ENCODE measurements around the gene RPS6KA2.

Gene RPS6KA2

GRCh38 chr6:166627033-166627874 is at the start of gene RPS6KA2:
Gene RPS6KA2, minus strand, starts transcription at chr6:166627251. Its CDS starts 232 bp downstream, at chr6:166627019.
- peak; percentile 99 for DNase-seq (ENCODE audit: low read depth in 2 of 2)

DNA sequence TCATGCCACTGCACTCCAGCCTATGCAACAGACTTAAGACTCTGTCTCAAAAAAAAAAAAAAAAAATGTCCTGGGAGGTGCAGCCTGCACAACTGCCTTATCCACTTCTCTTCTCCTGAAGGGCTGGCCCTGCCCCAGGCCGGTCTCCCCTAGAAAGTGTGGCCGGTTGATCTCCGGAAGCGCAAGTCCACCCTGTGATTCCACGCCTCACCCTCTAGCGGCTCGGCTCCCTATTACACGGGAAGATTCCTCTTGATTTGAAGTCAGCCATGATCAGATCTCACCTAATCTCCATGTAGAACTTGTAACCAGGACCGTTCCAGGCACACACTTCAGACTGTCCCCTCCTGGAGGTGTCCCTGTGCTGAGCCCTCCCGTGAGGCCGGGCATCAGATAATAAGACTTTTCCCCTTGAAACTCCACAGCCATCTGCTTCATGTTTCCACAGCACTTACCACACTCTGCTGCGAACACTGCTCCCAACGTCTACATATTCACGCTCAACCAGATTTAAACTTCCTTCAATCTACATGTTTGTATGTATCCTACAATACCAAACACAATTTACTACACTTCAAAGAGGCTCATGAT is 49.3 kb upstream of the RPS6KA2 start:
- no peak for DNase-seq (ENCODE audit: low read depth in 2 of 2)

DNA sequence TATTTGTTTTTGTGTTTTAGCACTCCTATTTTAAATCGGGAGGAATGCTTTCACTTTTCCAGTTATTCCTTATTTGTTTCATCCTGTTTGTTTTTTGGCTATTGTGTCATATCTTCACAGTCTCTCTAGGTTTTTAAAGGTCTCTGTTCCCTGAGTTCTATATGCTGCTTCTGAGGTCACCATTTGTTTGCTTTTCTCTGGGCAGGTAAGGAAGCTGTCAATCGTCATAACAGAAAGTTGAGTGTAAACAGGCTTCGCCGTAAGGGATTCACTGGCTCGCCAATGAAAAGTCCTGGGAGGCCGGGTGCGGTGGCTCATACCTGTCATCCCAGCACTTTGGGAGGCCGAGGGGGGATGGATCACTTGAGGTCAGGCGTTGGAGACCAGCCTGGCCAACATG is 48.7 kb upstream of the RPS6KA2 start:
- no peak for DNase-seq (ENCODE audit: low read depth in 2 of 2)

DNA sequence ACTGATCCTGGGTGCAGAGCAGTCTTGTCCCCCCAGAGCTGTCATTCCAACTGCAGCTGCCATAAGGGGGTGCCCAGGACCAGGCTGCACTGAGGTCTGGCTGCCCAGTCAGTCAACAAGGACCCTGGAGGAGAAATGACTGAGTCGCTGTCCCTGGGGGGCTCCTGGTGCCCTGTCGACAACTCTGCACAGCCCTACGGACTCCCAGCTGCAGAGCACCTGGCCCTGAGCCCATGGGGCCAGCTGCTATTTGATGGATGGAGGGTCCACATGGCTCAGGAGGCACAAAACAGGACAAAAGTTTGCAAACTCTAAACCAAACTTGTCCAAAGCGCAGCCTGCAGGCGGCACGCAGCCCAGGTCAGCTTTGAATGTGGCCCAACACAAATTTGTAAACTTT is 46.3 kb upstream of the RPS6KA2 start:
- no peak for DNase-seq (ENCODE audit: low read depth in 2 of 2)

DNA sequence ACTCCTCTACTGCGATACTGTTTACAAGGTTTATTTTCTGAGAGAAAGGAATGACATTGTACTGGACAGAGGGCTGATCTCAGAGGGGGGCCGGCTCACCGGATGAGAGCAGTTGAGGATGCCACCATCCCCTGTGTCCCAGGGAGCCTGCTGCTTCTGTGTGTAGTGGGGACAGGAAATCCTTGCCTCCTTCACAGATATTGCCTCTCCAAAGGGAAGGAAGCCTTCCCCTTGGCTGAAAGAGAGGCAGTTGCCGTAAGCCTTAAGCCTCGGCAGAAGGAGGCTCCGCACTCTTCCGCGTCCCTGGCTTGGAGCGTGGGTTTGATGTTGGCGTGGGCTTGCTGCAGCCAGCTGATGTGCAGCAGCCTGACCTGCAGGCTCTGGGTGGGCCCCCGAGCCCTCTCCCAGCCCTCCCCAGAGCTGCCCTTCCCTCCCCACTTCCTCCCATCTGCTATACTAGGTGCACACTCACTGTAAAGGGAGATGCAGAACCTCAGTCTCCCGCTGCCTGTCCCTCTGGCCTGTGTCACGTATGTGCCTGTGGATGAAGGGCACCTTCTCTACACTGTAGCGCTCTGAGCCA is 45.7 kb upstream of the RPS6KA2 start:
- DNase-seq (ENCODE audit: low read depth in 2 of 2), result no peak

- DNase-seq (ENCODE audit: low read depth in 2 of 2), result no peak
These were observed 45.1 kb upstream of the RPS6KA2 start for GRCh38 chr6:166672146-166672545.

- DNase-seq (ENCODE audit: low read depth in 2 of 2), result no peak
These were observed 44.5 kb upstream of the RPS6KA2 start for GRCh38 chr6:166671434-166672081.

GRCh38 chr6:166670894-166671293 is 43.8 kb upstream of the RPS6KA2 start:
- DNase-seq (ENCODE audit: low read depth in 2 of 2), result no peak

- no peak for DNase-seq (ENCODE audit: low read depth in 2 of 2)
These were observed 43.0 kb upstream of the RPS6KA2 start for GRCh38 chr6:166670013-166670412.

GRCh38 chr6:166667796-166668610 is 41.0 kb upstream of the RPS6KA2 start:
- DNase-seq (ENCODE audit: low read depth in 2 of 2), result no peak

- no peak for DNase-seq (ENCODE audit: low read depth in 2 of 2)
These were observed 37.1 kb upstream of the RPS6KA2 start for GRCh38 chr6:166664135-166664534.

DNA sequence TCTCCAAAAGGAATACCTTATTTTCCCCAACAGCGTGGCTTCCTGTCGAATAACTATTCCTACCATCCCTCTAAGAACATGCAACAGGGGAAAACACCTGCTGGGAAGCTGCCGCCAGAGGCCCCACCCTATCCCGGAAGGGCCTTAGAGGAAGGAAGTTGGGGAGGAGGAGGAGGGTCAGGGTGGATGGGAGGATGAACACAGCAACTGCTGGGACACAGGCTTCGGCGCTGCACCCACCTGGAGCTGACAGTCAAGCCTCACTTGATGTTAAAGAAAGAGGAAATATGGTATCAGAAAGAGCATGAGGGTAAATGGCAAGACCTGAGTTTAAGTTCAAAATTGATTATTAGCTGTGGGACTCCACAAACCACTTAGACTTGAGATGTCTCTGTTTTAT is 36.5 kb upstream of the RPS6KA2 start:
- DNase-seq (ENCODE audit: low read depth in 2 of 2), result no peak

DNA sequence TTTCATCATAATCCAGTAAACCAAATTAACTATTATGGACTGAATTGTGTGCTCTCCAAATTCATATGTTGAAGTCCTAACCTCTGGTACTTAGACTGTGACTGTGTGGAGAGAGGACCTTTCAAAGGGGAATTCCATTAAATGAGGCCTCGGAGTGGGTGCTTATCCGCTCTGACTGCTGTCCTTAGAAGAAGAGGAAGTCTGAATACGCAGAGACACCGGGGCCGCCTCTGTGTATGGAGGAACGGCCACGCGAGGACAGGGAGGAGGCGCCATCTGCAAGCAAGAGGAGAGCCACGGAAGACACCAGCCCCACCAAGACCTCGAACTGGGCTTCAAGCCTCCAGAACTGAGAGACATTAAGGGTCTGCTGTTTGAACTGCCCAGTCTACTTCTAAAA is 35.6 kb upstream of the RPS6KA2 start:
- no peak for DNase-seq (ENCODE audit: low read depth in 2 of 2)

DNA sequence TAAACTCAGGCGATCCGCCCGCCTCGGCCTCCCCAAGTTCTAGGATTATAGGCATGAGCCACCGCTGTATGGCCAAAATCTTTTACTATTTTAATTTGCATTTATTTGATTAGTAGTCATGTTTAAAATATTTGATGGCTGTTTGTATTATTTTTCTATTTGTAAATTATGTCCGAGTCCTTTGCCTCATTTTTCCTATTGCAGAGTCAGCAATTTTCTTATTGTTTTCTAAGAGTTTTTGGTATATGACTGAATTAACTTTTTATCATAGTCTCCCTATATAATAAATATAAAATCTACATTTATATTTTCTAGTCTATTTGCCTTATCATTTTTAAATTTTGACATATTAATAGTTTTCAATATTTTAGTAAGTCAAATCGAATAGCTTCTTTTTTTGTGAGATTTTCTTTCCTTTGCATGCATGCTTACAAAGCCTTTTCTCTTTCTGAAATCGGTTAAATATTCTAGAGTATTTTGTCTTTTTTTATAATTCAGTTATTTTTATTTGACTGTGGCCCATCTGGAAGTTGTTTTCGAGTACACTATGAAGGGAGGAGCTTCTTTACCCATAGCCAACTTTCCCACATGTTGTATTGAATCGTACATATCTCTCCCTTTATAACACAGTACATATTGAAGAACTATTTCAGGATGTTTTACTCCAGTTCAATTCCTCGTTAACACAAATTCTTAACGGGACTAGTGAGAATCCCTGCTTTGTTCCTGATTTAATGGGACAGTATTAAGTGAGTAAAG is 34.5 kb upstream of the RPS6KA2 start:
- DNase-seq (ENCODE audit: low read depth in 2 of 2), result no peak

DNA sequence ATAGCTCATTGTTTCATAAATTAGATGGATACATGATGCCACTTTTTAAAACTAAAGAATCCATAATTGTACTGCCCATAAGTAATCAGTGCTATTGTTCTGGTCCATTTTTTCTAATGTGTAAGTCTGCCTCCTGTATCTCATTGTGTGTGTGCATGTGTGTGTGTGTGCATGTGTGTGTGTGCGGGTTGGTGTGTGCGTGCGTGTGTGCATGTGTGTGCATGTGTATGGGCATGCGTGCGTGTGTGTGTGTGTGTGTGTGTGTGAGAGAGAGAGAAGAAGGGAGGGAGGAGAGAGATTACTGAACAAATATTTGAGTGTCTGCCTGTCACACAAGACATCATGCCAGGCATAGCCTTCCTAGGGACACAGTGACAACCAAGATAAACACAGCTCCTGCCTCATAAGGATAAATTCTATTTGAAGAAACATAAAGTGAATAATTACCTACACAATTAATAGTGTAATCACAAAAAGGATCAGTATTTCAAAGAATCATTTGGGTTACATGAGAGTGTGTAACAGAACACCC is 33.2 kb upstream of the RPS6KA2 start:
- DNase-seq (ENCODE audit: low read depth in 2 of 2), result no peak

GRCh38 chr6:166659581-166659980 is 32.5 kb upstream of the RPS6KA2 start:
- no peak for DNase-seq (ENCODE audit: low read depth in 2 of 2)

GRCh38 chr6:166658792-166659150 is 31.7 kb upstream of the RPS6KA2 start:
- DNase-seq (ENCODE audit: low read depth in 2 of 2), result no peak

- no peak for DNase-seq (ENCODE audit: low read depth in 2 of 2)
These were observed 31.2 kb upstream of the RPS6KA2 start for GRCh38 chr6:166658115-166658791.

DNA sequence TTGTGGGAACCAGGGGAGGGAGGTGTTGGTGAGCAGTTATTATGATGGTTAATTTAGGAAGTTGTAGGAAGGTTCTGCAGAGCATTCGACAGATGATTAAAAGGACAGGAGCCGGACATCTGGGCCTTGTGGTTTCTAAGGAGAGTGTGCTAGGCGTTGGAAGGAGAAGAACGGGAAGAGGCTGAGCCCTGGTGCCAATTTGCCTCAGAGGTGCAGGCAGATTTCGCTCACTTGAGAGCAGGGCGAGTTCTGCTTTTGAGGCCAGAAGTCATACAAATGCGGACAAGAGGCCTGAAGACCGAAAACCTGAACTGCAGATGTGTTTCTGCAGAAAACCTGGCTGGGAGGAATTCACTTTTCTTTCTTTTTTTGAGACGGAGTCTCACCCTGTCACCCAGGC is 30.5 kb upstream of the RPS6KA2 start:
- no peak for DNase-seq (ENCODE audit: low read depth in 2 of 2)
